ENCODE data around the gene FBXO11. TPM values are rescaled to one million over a fixed set of nuclear protein-coding genes. Genes with fewer than 3 reads are reported as not detected.

Gene FBXO11
- total RNA-seq, 1 donor from 2014 or later = 67.7 TPM

GRCh38 chr2:47850198-47850597, 56.1 kb downstream of the FBXO11 start:
- DNase-seq (ENCODE audit: low spot score) = no peak

- no peak for DNase-seq (ENCODE audit: low spot score)
Measured at GRCh38 chr2:47849368-47849767, 56.9 kb downstream of the FBXO11 start.

- DNase-seq (ENCODE audit: low spot score) = no peak
Measured at GRCh38 chr2:47844162-47844561, 62.1 kb downstream of the FBXO11 start.

- no peak for DNase-seq (ENCODE audit: low spot score)
Measured at GRCh38 chr2:47843407-47843806, 62.9 kb downstream of the FBXO11 start.

- DNase-seq (ENCODE audit: low spot score) = no peak
Measured at GRCh38 chr2:47842846-47843245, 63.5 kb downstream of the FBXO11 start.

GRCh38 chr2:47838686-47839085, 67.6 kb downstream of the FBXO11 start:
- no peak for DNase-seq (ENCODE audit: low spot score)

- DNase-seq (ENCODE audit: low spot score) = no peak
Measured at GRCh38 chr2:47838249-47838648, 68.0 kb downstream of the FBXO11 start.

- DNase-seq (ENCODE audit: low spot score) = no peak
Measured at GRCh38 chr2:47833516-47833968, 72.8 kb downstream of the FBXO11 start.

- DNase-seq (ENCODE audit: low spot score) = no peak
Measured at GRCh38 chr2:47822518-47822917, 83.8 kb downstream of the FBXO11 start.

GRCh38 chr2:47819834-47820233, 86.5 kb downstream of the FBXO11 start:
- no peak for DNase-seq (ENCODE audit: low spot score)

- no peak for DNase-seq (ENCODE audit: low spot score)
Measured at GRCh38 chr2:47818777-47819176, 87.5 kb downstream of the FBXO11 start.

GRCh38 chr2:47815764-47816163, 90.5 kb downstream of the FBXO11 start:
- no peak for DNase-seq (ENCODE audit: low spot score)

GRCh38 chr2:47811668-47812067, 94.6 kb downstream of the FBXO11 start:
- DNase-seq (ENCODE audit: low spot score) = no peak

- no peak for DNase-seq (ENCODE audit: low spot score)
Measured at GRCh38 chr2:47810850-47811249, 95.4 kb downstream of the FBXO11 start.

GRCh38 chr2:47809903-47810302, 96.4 kb downstream of the FBXO11 start:
- DNase-seq (ENCODE audit: low spot score) = no peak

- DNase-seq (ENCODE audit: low spot score) = no peak
Measured at GRCh38 chr2:47808614-47809013, 97.7 kb downstream of the FBXO11 start.

- DNase-seq (ENCODE audit: low spot score) = no peak
Measured at GRCh38 chr2:47805850-47806249, 100.4 kb downstream of the FBXO11 start.

GRCh38 chr2:47803770-47804169, 102.5 kb downstream of the FBXO11 start:
- no peak for DNase-seq (ENCODE audit: low spot score)

GRCh38 chr2:47803363-47803762, 102.9 kb downstream of the FBXO11 start:
- DNase-seq (ENCODE audit: low spot score) = no peak

- DNase-seq (ENCODE audit: low spot score) = no peak
Measured at GRCh38 chr2:47801118-47801517, 105.2 kb downstream of the FBXO11 start.

- no peak for DNase-seq (ENCODE audit: low spot score)
Measured at GRCh38 chr2:47799031-47799609, 107.2 kb downstream of the FBXO11 start.

- no peak for DNase-seq (ENCODE audit: low spot score)
Measured at GRCh38 chr2:47798631-47799030, 107.7 kb downstream of the FBXO11 start.

GRCh38 chr2:47796090-47796697, 110.1 kb downstream of the FBXO11 start:
- DNase-seq (ENCODE audit: low spot score) = no peak

- DNase-seq (ENCODE audit: low spot score) = no peak
Measured at GRCh38 chr2:47785986-47786385, 120.3 kb downstream of the FBXO11 start.

Data from ureter (tissue), 1 donor.